HuH-7 (cell line): ENCODE measurements around the gene BCAS3.
"Not testable (repeated sequence)": the region's sequence is repeated elsewhere in the genome, so short reads cannot be mapped to it uniquely, and the experiment has no call there.

ENCODE experiments used
- DNase-seq: peaks from one replicate; pipeline ENCODE4 v3.0.0; 2011; ENCODE audit warnings: low spot score

Gene BCAS3

DNA sequence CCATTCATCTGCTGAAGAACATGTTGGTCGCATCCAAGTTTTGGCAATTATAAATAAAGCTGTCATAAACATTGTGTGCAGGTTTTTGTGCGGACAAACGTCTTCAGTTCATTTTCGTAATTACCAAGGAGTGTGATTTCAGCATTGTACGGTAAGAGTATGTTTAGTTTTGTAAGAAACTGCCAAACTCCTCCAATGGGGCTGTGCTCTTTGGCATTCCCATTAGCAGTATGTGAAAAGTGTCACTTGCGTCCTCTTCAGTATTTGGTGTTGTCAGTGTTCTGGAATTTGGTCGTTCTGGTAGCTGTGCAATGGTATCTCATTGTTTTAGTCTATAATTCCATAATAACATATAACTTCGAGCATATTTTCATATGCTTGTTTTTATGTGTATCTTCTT, 120.9 kb downstream of the BCAS3 start:
- DNase-seq = no peak

DNA sequence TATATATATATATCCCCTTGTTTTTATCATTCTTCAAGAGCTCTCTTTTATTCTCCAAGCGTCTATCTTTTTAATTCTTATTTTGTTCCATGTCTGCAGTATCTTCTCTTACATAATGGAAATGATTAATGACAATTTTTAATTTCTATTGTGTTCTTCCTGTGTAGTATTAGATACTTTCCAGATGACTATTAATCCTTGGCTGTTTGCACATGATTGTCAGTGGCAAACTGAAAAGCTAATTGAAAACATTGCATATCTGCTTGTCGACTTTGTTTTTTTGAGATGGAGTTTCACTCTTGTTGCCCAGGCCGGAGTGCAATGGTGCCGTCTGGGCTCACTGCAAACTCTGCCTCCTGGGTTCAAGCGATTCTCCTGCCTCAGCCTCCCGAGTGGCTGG, 124.7 kb downstream of the BCAS3 start:
- no peak for DNase-seq

GRCh38 chr17:60803059-60803458, 125.4 kb downstream of the BCAS3 start:
- no peak for DNase-seq

GRCh38 chr17:60804831-60805230, 127.2 kb downstream of the BCAS3 start:
- DNase-seq = no peak

DNA sequence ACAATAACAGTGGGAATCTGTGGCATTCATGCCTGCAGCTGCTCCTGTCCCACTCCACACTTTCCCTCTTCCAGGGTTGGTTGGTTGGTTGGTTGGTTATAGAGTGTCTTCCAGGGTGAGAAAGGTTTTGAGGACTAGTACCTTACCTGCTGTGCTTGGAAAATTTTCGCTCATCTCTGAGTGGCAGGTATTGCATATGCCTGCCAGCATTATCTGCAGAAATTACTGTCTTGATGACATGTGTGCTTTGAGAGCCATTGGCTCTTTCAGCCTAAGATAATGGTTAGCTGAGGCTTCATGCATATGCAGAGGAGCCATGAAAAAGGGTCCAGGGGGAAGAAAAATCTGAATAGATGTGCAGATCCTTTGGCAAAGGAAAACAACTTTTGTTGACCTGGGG, 131.8 kb downstream of the BCAS3 start:
- no peak for DNase-seq

GRCh38 chr17:60814941-60815340, 137.3 kb downstream of the BCAS3 start:
- not testable (repeated sequence) for DNase-seq

GRCh38 chr17:60817192-60817591, 139.5 kb downstream of the BCAS3 start:
- DNase-seq = no peak

- DNase-seq = no peak
Observed at GRCh38 chr17:60819447-60820130, 141.9 kb downstream of the BCAS3 start.

DNA sequence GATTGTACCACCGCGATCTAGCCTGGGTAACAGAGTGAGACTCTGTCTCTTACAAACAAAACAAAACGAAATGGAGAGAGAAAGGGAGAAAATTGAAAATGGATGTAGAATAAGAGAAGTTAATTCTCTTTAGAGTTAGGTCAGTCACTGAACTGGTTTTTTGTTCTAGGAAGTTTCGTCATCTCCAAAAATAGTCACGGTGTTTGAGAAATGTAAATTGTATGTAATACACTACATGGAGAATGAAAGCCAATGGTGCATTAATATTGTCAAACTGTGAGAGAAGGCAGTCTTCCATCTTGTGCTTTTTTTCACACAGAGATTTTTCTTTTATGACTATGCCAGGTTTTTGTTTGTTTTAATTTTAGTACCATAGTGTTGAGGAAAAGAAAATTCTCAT, 145.9 kb downstream of the BCAS3 start:
- no peak for DNase-seq

GRCh38 chr17:60825351-60825750, 147.7 kb downstream of the BCAS3 start:
- no peak for DNase-seq

GRCh38 chr17:60827943-60828342, 150.3 kb downstream of the BCAS3 start:
- no peak for DNase-seq

- DNase-seq = no peak
Observed at GRCh38 chr17:60832151-60832585, 154.5 kb downstream of the BCAS3 start.

DNA sequence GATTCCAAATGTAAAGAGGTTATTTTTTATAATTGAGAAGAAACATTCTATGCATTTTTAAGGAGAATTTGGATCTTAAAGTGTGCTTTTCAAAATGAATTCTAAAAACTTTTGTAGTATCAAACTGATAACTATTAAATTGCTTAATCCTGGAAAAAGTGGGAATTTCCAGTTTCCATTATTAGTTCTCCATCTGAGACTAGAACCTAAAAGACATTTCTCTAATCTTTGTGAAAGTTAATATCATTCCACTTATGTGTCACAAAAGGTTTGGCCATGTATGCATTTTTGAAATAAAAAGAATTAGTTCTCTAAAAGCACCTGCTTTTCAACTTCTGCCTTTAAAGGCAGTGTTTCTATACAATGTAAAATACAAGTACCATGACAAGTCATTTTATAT, 155.0 kb downstream of the BCAS3 start:
- no peak for DNase-seq

GRCh38 chr17:60840456-60840855, 162.8 kb downstream of the BCAS3 start:
- no peak for DNase-seq

DNA sequence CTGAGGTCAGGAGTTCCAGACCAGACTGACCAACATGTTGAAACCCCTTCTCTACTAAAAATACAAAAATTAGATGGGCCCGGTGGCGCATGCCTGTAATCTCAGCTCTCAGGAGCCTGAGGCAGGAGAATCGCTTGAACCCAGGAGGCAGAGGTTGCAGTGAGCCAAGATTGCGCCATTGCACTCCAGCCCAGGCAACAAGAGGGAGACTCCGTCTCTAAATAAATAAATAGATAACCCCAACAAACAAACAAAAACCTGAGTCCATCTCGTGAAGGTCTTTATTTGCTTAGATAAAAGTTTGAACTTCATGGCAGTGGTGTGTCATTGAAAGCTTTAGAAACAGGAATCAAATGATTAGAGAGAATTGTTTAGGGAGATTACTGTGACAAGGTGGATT, 167.4 kb downstream of the BCAS3 start:
- DNase-seq = no peak

DNA sequence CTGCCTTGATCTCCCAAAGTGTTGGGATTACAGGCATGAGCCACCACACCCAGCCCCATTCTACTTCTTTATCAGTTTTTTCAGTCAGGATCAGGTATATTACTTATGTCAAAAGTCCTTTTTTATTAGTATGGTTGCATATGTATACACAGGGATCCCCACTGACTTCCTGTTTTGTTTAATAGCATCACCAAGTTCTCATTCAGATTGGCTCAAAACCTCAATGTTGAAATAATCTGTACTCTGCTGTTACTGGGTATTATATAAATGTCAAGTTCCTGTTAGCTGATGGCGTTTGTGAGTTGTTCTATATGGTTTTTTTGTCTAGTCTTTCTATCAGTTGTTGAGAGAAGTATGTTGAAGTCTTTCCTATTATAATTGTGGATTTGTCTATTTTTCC, 168.5 kb downstream of the BCAS3 start:
- DNase-seq = no peak

GRCh38 chr17:60851181-60851580, 173.5 kb downstream of the BCAS3 start:
- no peak for DNase-seq

- DNase-seq = no peak
Observed at GRCh38 chr17:60857556-60858080, 180.0 kb downstream of the BCAS3 start.

DNA sequence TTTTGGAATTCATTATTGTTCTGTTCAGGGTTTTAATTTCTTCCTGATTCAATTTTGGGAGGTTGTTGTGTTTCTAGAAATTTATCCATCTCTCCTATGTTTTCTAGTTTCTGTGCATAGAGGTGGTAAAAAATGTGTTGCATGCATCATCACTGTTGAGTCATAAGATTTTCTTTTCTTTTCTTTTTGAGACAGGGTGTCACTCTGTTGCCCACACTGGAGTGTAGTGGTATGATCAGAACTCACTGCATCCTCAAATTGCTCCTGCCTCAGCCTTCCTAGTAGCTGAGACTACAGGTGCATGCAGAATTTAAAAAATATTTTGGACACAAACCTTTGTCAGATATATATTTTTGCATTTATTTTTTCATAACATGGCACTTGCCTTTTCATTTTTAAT, 184.8 kb downstream of the BCAS3 start:
- DNase-seq = no peak

- DNase-seq = no peak
Observed at GRCh38 chr17:60863892-60864707, 186.4 kb downstream of the BCAS3 start.

DNA sequence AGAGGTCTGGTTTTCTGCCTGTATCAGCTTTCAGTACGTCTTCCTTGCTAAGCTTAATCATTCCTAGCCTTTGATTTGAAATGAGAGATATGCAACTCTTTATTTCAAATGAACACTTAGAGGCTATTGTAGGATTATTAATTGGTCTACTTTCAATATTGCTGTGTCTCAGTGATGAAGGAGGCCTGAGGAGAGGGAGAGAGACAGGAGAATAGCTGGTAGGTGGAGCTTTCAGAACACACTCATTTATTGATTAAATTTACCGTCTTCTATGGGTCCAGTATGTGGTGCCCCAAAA, 187.0 kb downstream of the BCAS3 start:
- DNase-seq = no peak

GRCh38 chr17:60874772-60875171, 197.1 kb downstream of the BCAS3 start:
- no peak for DNase-seq
